A673 (cell line): ENCODE data around the gene MRPL20. TPM values are rescaled to one million over a fixed set of nuclear protein-coding genes. Genes with fewer than 3 reads are reported as not detected.

ENCODE experiments used
- BruUV-seq: library from RNA; stranded (reverse); fragments of 400-500 nt; replicated peaks from 2 replicates; lab custom pipeline; 2021; lab: Mats Ljungman, UMichigan
- CTCF ChIA-PET: fragments of 300-600 bp; sonication (Branson Sonifier 250); formaldehyde crosslinking; loops from one replicate; lab custom pipeline; 2022; ENCODE audit warnings: antibody characterized with exemption; lab: Charles Lee
- POLR2A ChIA-PET: fragments of 300-600 bp; sonication (Branson Sonifier 250); formaldehyde crosslinking; loops from one replicate; lab custom pipeline; 2022; ENCODE audit warnings: antibody characterized with exemption; ENCODE audit not compliant: low non-redundant PET; lab: Charles Lee
- DNase-seq: peaks from one replicate; pipeline ENCODE4 v3.0.0-alpha.2; 2015; ENCODE audit warnings: low spot score
- H3K27ac ChIP-seq: fragments of 200-600 bp; sonication (generic); 2 replicates; pipeline ENCODE4 v1.5.1; 2016; ENCODE audit warnings: mixed run types, low read depth, mild to moderate bottlenecking, mixed read lengths, antibody characterized with exemption, low read length; ENCODE audit not compliant: poor library complexity, severe bottlenecking
- H3K27me3 ChIP-seq: fragments of 200-600 bp; sonication (generic); replicated peaks from 2 replicates; pipeline ENCODE4 v1.6.1; 2017; ENCODE audit warnings: mixed run types, low read depth, mild to moderate bottlenecking, mixed read lengths, antibody characterized with exemption, low read length; ENCODE audit not compliant: insufficient read depth, poor library complexity
- H3K36me3 ChIP-seq: fragments of 200-600 bp; sonication (generic); 2 replicates; pipeline ENCODE4 v1.6.1; 2016; ENCODE audit warnings: mixed run types, mild to moderate bottlenecking, mixed read lengths, antibody characterized with exemption, low read length; ENCODE audit not compliant: insufficient read depth, poor library complexity, severe bottlenecking
- H3K4me1 ChIP-seq: fragments of 200-600 bp; sonication (generic); 2 replicates; pipeline ENCODE4 v1.6.1; 2017; ENCODE audit warnings: mixed run types, mild to moderate bottlenecking, mixed read lengths, antibody characterized with exemption, low read length; ENCODE audit not compliant: insufficient read depth, poor library complexity, severe bottlenecking
- H3K4me3 ChIP-seq: fragments of 200-600 bp; sonication (generic); 2 replicates; pipeline ENCODE4 v1.5.1; 2016; ENCODE audit warnings: low read depth, mixed run types, mild to moderate bottlenecking, mixed read lengths, low read length; ENCODE audit not compliant: poor library complexity, severe bottlenecking
- H3K9me3 ChIP-seq: fragments of 200-600 bp; sonication (generic); 2 replicates; pipeline ENCODE4 v1.6.1; 2016; ENCODE audit warnings: mixed run types, low read depth, mild to moderate bottlenecking, mixed read lengths, antibody characterized with exemption, low read length; ENCODE audit not compliant: poor library complexity, severe bottlenecking
- EZH2 ChIP-seq: fragments of 200-600 bp; sonication (generic); IDR thresholded peaks from 2 replicates; pipeline ENCODE4 v1.6.1; 2017; ENCODE audit warnings: borderline replicate concordance, low read depth, mild to moderate bottlenecking, mixed read lengths, antibody characterized with exemption, low read length; ENCODE audit not compliant: poor library complexity, severe bottlenecking
- intact Hi-C: fragments of 100-400 bp; cut with micrococcal nuclease; formaldehyde crosslinking; loops from one replicate; pipeline ENCODE4 v1.10.0; 2022; ENCODE audit not compliant: unreplicated experiment
- total RNA-seq: library from RNA; stranded (reverse); gene quantifications from 2 replicates; pipeline ENCODE4 v1.2.3, GENCODE V29; 2021
- TF ChIP-seq, protein P1 (sequence below): fragments of 300-800, 200-600 bp; sonication (generic); conservative IDR thresholded peaks from 2 replicates; pipeline ENCODE4 v1.5.1; 2017; ENCODE audit warnings: low read depth, mild to moderate bottlenecking, antibody characterized with exemption, low read length, moderate library complexity, mixed read lengths

MRPL20 gene
- total RNA-seq, 1 experiment from 2014 or later: 151 TPM

DNA sequence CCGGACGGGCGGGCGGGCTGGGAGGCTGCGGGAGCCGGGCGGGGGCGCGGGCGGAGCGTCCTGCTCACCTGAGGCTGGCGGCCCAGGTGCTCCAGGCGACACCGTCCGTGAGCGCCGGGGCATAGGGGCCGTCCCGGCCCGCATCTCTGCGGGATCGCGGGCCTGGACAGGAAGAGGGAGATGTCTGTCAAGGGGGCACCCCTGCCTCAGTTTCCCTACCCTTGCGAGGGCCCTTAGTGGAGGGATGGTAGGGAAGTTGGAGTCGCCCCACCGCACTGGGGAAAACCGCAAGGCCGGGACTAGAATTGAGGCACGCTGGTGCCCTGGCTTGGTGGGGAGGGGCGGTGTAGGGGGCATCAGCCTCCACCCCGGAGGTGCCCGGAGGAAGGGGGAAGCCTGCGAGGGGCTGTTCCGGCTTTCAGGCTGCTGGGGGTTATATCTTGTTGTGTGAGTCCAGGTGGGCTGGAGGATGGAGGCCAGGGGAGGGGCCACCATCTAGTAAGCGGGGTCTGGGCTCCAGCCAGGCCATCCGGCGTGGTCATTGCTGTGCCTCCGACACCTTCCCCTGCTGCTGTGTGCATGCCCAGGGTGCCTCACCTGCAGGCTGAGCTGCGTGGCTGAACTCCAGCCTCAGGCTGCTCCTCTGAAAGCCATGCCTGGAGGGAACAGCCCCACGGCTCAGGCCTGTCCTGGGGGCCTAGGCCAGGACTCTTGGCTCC is 29.0 kb upstream of the MRPL20 start:
- Histone ChIP-seq H3K27me3 (no peaks in the 10 kb centered on the region), H3K36me3 (no peaks in the 10 kb centered on the region), H3K27ac (no peak overlapping the region), H3K4me1 (peaks cover 11% of the 10 kb centered on the region), H3K9me3 (no peaks in the 10 kb centered on the region), H3K4me3 (peak overlapping the region; percentile 42)
- intact Hi-C loops: no loop called here
- CTCF ChIA-PET: no interaction called here
- DNase-seq: no peak
- BruUV-seq: no TSS peak
- TF ChIP-seq, protein P1, sequence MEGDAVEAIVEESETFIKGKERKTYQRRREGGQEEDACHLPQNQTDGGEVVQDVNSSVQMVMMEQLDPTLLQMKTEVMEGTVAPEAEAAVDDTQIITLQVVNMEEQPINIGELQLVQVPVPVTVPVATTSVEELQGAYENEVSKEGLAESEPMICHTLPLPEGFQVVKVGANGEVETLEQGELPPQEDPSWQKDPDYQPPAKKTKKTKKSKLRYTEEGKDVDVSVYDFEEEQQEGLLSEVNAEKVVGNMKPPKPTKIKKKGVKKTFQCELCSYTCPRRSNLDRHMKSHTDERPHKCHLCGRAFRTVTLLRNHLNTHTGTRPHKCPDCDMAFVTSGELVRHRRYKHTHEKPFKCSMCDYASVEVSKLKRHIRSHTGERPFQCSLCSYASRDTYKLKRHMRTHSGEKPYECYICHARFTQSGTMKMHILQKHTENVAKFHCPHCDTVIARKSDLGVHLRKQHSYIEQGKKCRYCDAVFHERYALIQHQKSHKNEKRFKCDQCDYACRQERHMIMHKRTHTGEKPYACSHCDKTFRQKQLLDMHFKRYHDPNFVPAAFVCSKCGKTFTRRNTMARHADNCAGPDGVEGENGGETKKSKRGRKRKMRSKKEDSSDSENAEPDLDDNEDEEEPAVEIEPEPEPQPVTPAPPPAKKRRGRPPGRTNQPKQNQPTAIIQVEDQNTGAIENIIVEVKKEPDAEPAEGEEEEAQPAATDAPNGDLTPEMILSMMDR: no peak
- TF ChIP-seq EZH2: no peak
- POLR2A ChIA-PET: no interaction called here

DNA sequence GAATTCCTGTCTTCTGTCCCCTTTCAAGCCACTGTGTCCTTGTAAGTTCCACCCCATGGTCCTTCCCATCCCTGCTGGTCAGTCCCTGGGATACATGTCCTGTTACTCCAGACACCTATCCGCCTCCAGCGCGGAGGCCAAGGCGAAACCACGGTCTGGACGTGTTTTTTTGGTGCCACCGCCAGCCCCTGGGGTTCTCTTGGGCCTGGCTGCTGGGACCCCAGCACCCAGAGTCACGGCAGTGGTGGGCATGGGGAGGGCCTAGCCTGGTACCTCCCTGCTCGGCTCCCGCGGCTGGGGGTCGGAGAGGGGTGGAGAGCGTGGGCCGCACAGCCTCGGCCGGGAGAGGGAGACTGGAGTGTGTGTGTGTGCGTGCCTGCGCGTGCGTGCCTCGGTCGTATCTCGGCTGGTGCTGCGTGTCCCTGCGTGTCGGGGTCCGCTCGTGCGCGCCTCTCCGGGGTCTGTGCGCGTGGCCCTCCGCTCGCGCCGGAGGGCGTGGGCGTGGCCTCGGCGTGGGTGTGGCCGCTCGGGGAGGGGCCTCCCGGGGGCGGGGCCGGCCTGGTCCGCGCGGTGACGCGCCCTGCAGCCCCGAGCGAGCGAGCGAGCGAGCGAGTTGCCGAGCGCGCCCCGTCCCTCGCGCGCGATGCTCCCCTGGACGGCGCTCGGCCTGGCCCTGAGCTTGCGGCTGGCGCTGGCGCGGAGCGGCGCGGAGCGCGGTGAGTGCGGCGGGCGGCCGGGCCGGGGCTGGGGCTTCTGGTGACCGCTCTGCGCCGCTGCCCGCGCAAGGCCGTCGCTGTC is 28.2 kb upstream of the MRPL20 start, which contains the start of gene VWA1:
TSS of gene VWA1 (plus strand) at position 585 of the 798 bp plus-strand sequence. CDS start at position 644, 59 bp downstream.
- intact Hi-C loops: no loop called here
- Histone ChIP-seq H3K4me3 (peak within 1 kb of the TSS; percentile 42), H3K27ac (no peak within 1 kb of the TSS), H3K9me3 (no peaks in the 10 kb centered on the region), H3K36me3 (no peaks in the 10 kb centered on the region), H3K27me3 (no peaks in the 10 kb centered on the region), H3K4me1 (peaks cover 11% of the 10 kb centered on the region)
- ChIA-PET CTCF (no interaction called here), POLR2A (no interaction called here)
- DNase-seq: peak; percentile 76
- no TSS peak for BruUV-seq
- no peak for TF ChIP-seq EZH2
- TF ChIP-seq, protein P1: no peak

DNA sequence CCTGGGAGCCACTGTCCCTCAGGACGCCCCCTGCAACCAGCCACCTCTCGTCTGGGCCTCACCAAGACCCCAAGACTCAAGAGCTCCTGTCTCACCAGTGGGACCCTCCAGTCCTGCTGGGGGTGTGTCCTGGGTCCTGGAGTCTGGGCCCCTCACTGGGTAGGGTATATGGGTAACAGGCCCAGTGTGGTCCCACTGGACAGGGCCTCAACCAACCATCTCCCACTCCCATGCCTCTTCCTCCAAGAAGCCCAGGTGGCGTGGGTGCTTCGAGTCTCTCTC is 27.7 kb upstream of the MRPL20 start:
- no TSS peak for BruUV-seq
- Histone ChIP-seq H3K9me3 (no peaks in the 10 kb centered on the region), H3K4me1 (peaks cover 11% of the 10 kb centered on the region), H3K36me3 (no peaks in the 10 kb centered on the region), H3K4me3 (no peak overlapping the region), H3K27ac (no peak overlapping the region), H3K27me3 (no peaks in the 10 kb centered on the region)
- TF ChIP-seq, protein P1: no peak
- no peak for TF ChIP-seq EZH2
- intact Hi-C loops: no loop called here
- POLR2A ChIA-PET: no interaction called here
- no peak for DNase-seq
- CTCF ChIA-PET: no interaction called here
